RKO (cell line): ENCODE data around the gene MRPS2.
"Not testable (repeated sequence)": the region's sequence is repeated elsewhere in the genome, so short reads cannot be mapped to it uniquely, and the experiment has no call there.

Experiments
- DNase-seq: peaks from one replicate; pipeline ENCODE4 v3.0.0-alpha.2; 2016; ENCODE audit warnings: low spot score

MRPS2 gene

DNA sequence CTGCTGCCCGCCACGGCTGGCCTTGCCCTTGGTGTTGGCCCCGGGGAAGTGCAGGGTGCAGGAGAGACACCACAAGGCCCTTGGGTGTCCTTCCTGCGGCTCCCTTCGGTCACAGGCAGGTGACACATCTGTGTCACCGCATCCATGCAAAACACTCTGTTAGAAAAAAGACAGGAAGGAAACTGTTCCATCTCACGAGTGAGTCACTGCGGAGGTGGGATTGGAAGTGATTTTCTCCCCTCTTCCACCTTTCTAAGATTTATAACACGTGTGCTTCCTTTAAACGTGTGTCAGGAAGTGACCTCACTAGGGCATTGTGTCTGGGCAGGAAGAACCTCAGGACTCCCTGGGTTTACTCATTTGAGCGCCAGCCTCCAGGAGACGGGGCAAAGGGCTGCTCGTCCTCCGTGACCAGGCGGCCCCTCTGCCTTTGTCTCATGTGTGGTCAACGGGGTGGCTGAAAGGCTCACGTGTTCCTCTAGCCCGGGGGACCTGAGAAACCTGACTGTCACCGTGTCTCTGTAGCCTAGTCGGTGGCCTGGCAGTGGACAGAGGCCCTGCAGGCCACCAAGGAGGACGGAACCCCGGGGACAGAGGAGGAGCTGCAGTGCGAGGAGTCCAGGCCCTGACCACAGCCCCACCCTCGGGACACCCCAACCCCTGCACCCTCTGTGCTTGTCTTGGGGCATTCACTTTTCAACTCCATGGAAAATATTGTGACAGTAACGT, 15.8 kb downstream of the MRPS2 start:
- peak; percentile 46 for DNase-seq

GRCh38 chr9:135517407-135517822, 16.9 kb downstream of the MRPS2 start:
- DNase-seq: no peak

DNA sequence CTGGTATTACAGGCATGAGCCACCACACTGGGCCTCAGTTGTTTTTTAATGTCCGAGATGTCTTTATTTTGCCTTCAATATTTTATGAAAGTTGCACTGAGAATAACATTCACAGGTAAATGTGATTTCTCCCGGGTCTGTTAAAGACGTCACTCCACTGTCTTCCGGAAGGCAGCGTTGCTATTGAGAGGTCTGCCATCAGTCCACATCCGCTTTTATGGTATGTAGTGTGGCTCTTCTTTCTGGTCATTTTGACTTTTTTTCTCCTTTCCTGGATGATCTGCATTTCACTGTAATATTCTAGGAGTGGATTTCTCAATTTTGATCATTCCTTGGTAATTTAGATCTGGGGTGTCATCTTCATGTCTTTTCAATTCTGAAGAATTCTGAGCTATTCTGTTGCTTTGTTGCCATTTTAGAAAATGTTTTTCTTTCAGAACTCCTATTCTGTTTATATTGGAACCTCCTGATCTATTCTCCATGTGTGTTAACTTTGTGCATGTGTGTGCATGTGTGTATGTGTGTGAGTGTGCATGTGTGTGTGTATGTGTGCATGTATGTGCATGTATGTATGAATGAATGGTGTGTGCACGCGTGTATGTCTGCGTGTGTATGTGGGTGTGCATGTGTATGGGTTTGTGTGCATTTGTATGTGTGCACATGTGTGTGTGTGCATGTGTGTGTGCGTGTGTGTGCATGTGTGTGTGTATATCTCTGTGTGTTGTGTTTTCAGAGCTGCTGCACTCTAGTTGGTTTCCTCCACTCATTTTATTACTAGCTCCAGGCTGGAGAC, 18.9 kb downstream of the MRPS2 start:
- no peak for DNase-seq

DNA sequence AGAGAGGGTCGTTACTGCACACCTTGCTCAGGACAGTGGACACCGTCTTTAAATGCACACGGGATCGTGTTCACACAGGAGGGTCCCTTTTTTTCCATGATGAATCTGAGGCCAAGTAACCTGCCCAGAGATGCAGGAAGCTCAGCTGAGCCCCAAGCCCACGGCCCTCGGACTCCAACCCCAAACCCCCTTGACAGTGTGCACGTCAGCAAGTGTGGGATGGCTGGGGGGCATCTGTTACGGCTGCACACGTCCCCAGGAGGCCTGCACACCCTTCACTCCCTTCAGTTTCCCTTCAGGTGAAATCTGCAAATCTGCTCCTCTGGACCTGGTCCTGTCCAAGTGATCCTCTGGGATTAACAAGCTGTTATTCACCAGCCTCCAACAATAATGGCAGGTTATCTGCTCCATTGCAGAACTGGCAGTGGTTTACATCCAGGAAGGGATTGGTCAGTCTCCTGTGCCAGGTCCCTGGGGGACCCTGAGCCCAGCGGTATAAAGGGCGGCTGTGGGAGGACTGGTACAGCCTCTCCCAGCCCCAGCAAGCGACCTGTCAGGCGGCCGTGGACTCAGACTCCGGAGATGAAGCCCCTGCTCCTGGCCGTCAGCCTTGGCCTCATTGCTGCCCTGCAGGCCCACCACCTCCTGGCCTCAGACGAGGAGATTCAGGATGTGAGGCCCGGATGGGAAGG, 20.6 kb downstream of the MRPS2 start, which contains the start of gene LCN1:
TSS of gene LCN1 (plus strand) at position 525 of the 692 bp plus-strand sequence. CDS start at position 583, 58 bp downstream.
- DNase-seq: no peak

GRCh38 chr9:135521608-135522095, 21.2 kb downstream of the MRPS2 start:
- DNase-seq: no peak

- no peak for DNase-seq
These were observed 21.8 kb downstream of the MRPS2 start for GRCh38 chr9:135522137-135522877.

- DNase-seq: no peak
These were observed 22.4 kb downstream of the MRPS2 start for GRCh38 chr9:135522931-135523330.

GRCh38 chr9:135523521-135524129, 23.1 kb downstream of the MRPS2 start:
- DNase-seq: no peak

- DNase-seq: peak; percentile 38
These were observed 23.8 kb downstream of the MRPS2 start for GRCh38 chr9:135524130-135524861.

- no peak for DNase-seq
These were observed 25.0 kb downstream of the MRPS2 start for GRCh38 chr9:135525241-135526088.

DNA sequence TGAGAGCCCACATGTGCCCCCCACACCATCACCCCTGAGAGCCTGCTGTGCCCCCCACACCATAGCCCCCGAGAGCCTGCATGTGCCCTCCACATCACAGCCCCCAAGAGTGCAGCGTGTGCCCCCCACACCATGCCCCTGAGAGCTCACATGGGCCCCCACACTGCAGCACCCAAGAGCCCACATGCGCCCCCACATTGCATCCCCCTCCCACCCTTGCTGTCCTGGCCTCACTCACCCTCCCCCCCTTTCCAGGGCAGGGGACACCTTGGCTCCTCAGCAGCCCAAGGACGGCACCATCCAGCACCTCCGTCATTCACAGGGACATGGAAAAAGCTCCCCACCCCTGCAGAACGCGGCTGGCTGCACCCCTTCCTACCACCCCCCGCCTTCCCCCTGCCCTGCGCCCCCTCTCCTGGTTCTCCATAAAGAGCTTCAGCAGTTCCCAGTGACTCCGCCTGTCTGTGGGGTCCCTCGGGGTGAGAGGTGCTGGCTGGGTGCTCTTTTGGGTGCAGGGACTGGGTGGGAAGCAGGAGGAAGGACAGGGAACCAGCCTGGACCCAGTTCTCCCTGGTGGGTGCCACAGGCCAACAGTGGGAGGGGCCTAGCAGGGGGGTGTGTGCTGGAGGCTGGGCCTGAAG, 25.7 kb downstream of the MRPS2 start:
- no peak for DNase-seq

GRCh38 chr9:135526730-135527571, 26.5 kb downstream of the MRPS2 start:
- DNase-seq: no peak

- not testable (repeated sequence) for DNase-seq
These were observed 28.5 kb downstream of the MRPS2 start for GRCh38 chr9:135528842-135529435.

DNA sequence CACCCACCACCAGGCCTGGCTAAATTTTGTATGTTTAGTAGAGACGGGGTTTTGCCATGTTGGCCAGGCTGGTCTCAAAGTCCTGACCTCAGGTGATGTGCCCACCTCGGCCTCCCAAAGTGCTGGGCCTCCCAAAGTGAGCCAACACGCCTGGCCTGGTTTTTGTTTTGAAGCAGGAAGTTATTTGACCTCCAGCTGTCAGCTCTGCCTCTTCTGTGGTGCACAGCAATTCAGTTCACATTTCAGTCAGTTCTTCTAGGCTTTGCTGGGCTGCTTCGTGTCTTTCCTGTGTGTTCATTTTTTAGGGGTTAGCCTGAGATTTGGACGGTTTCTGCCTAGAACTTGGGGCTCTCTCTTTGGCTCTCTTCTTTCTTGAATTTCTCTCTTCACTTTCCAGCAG, 29.7 kb downstream of the MRPS2 start:
- DNase-seq: no peak

- DNase-seq: no peak
These were observed 30.6 kb downstream of the MRPS2 start for GRCh38 chr9:135531096-135531495.

DNA sequence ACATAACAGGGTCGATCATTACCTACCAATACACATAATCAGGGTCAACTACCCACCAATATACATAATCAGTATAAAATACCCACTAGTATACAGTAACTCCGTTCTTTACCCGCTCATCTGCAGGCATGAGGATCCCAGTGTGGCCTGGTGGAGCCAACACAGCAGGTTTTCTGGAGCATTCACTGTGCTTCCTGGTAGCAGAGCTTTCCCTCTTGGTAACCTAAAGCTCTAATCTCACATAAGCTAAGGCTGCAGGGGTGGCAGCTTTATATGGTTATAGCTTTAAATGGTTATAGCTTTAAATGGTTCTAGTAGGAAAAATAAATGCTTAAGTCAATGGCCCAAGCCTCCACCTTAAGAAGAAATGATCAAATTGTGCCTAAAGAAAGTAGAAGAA, 32.6 kb downstream of the MRPS2 start:
- DNase-seq: peak; percentile 31

DNA sequence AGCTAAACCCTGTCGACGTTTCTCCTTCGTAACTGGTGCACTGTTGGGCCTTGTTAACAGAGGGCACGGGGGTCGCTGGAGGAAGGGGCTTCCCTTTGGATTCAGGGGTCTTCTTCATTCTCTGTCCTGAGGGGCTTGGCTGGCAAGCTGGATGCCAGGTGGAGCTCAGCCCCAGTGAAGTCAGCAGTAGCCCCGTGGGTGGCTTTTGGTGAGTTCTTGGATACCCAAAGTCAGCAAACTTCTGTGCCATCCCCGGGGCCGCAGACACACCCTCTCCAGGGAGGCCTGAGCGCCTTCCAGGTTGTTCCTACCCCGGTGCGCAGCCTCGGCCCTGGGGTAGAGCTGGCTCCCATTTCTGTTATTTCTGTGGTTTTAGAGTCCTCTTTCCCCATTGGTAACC, 33.2 kb downstream of the MRPS2 start:
- no peak for DNase-seq

GRCh38 chr9:135534192-135534711, 33.8 kb downstream of the MRPS2 start:
- not testable (repeated sequence) for DNase-seq
